Stimulated activated CD8-positive, alpha-beta memory T cell treated with anti-CD3 and anti-CD28 coated beads, Interleukin-15, amount 100 ng/mL, for 4 hours (primary cell): ENCODE measurements around the gene KIF19.

Experiments used
- DNase-seq, 2 donors: peaks; one replicate each; pipeline ENCODE4 v3.0.0-alpha.2; 2020; ENCODE audit warnings: low read depth in 2 of 2

The KIF19 gene

GRCh38 chr17:74339537-74340195, 13.6 kb downstream of the KIF19 start:
- no peak for DNase-seq

- DNase-seq, result no peak
Observed at GRCh38 chr17:74340470-74341023, 14.5 kb downstream of the KIF19 start.

- no peak for DNase-seq
Observed at GRCh38 chr17:74342224-74342623, 16.2 kb downstream of the KIF19 start.

- no peak for DNase-seq
Observed at GRCh38 chr17:74343121-74343520, 17.1 kb downstream of the KIF19 start.

GRCh38 chr17:74343526-74344284, 17.7 kb downstream of the KIF19 start:
- no peak for DNase-seq

- DNase-seq, result no peak
Observed at GRCh38 chr17:74344658-74345057, 18.6 kb downstream of the KIF19 start.

- no peak for DNase-seq
Observed at GRCh38 chr17:74345433-74346241, 19.6 kb downstream of the KIF19 start.

GRCh38 chr17:74347646-74348045, 21.6 kb downstream of the KIF19 start:
- no peak for DNase-seq

GRCh38 chr17:74349120-74349519, 23.1 kb downstream of the KIF19 start:
- no peak for DNase-seq

GRCh38 chr17:74350486-74350885, 24.5 kb downstream of the KIF19 start:
- no peak for DNase-seq

- DNase-seq, result no peak
Observed at GRCh38 chr17:74351552-74352210, 25.7 kb downstream of the KIF19 start.

- DNase-seq, result no peak
Observed at GRCh38 chr17:74353446-74354060, 27.5 kb downstream of the KIF19 start.

GRCh38 chr17:74354123-74354522, 28.1 kb downstream of the KIF19 start:
- DNase-seq, result no peak

GRCh38 chr17:74354561-74354960, 28.5 kb downstream of the KIF19 start:
- no peak for DNase-seq

- DNase-seq, result no peak
Observed at GRCh38 chr17:74355065-74355464, 29.0 kb downstream of the KIF19 start.

- DNase-seq, result no peak
Observed at GRCh38 chr17:74356646-74357465, 30.8 kb downstream of the KIF19 start.

GRCh38 chr17:74357466-74357809, 31.4 kb downstream of the KIF19 start:
- no peak for DNase-seq

- no peak for DNase-seq
Observed at GRCh38 chr17:74358697-74359096, 32.7 kb downstream of the KIF19 start.

- DNase-seq, result no peak
Observed at GRCh38 chr17:74359916-74360315, 33.9 kb downstream of the KIF19 start.

- DNase-seq, result no peak
Observed at GRCh38 chr17:74360899-74361229, 34.8 kb downstream of the KIF19 start.
